ENCODE results near the gene CPE.

GRCh38 chr4:165402375-165402774, 23.6 kb downstream of the CPE start:
- TF ChIP-seq CTCF (IDR thresholded peaks at IDR 0.05) (no peak), POLR2A (IDR thresholded peaks at IDR 0.05) (no peak)

All from prostate gland (tissue), 2 donors.